Psoas muscle (tissue), 8 donors: ENCODE data around the gene LPAR3. TPM values are rescaled to one million over a fixed set of nuclear protein-coding genes. Genes with fewer than 3 reads are reported as not detected.

Experiments
- ATAC-seq, 4 donors: fragments of 200-7000 bp; cut with Tn5 transposase; one replicate each; pipeline ENCODE4 v1.9.1; 2020; ENCODE audit warnings: moderate library complexity in 3 of 4, mild to moderate bottlenecking in 2 of 4
- DNase-seq, 2 donors: peaks; one replicate each; pipeline ENCODE4 v3.0.0-alpha.2; 2020
- H3K27ac ChIP-seq: fragments of 200-600 bp; one replicate; pipeline ENCODE4 v1.8.0; 2022
- H3K27me3 ChIP-seq, 3 donors: fragments of 200-600 bp in 1 of 3; one replicate each; pipeline versions ENCODE4 v1.6.1 to v1.8.0; 2013 to 2022; ENCODE audit warnings: low read length in 2 of 3, mild to moderate bottlenecking in 2 of 3, moderate library complexity in 1 of 3; ENCODE audit not compliant: insufficient read depth in 3 of 3
- H3K36me3 ChIP-seq, 2 donors: fragments of 200-600 bp in 1 of 2; one replicate each; pipeline versions ENCODE4 v1.6.1 to v1.8.0; 2013 to 2022; ENCODE audit warnings: low read depth in 1 of 2, mild to moderate bottlenecking in 1 of 2, moderate library complexity in 1 of 2; ENCODE audit not compliant: insufficient read depth in 1 of 2
- H3K4me1 ChIP-seq: fragments of 200-600 bp; one replicate; pipeline ENCODE4 v1.8.0; 2022
- H3K4me3 ChIP-seq: fragments of 200-600 bp; one replicate; pipeline ENCODE4 v1.8.0; 2022; ENCODE audit warnings: mild to moderate bottlenecking
- H3K9me3 ChIP-seq: fragments of 200-600 bp; one replicate; pipeline ENCODE4 v1.8.0; 2022
- CTCF ChIP-seq: fragments of 200-600 bp; IDR thresholded peaks from one replicate; pipeline ENCODE4 v1.8.0; 2022; ENCODE audit warnings: antibody characterized with exemption
- WGBS, 3 donors: extraction: QIAGEN DNeasy Blood & Tissue Kit; methylation state at CpG; one replicate each; pipeline versions ENCODE4 v1.1.6 to v1.1.7; 2013; 5-methylcytosine and 5-hydroxymethylcytosine counted together
- intact Hi-C, 2 donors: fragments of 100-400 bp; cut with DNase I; formaldehyde crosslinking; loops; one replicate each; pipeline versions ENCODE4 v1.11.0 to v1.14.2; 2022
- polyA plus RNA-seq, 3 donors: library from polyadenylated mRNA; stranded (reverse); fragments of 200-250 nt; gene quantifications; one replicate each; pipeline ENCODE4 v1.2.3, GENCODE V29; 2013
- total RNA-seq, 4 donors: library from RNA; stranded (reverse); fragmentation: NEBNext Ultra II Directional in 2 of 4; extraction: Animal tissue kit (Norgen Biotek cat#: 25700) in 2 of 4; gene quantifications; one replicate each; pipeline versions ENCODE4 v1.2.1 to v1.2.4, GENCODE V29; 2021 to 2023
- donor health status: healthy with polysubstance abuse.
- donor health status: DM: no; HTN: no; CAD: no; lungs with moderate emphysema.
- donor health status: Bipolar disorder and iron deficiency.
- donor health status: healthy.
- donor health status: DM: yes; HTN: yes; CAD: no.
- donor health status: DM: no; HTN: no; CAD: no.
- donor health status: DM: no; HTN: no; CAD: no.
- donor health status: DM: yes; HTN: yes; CAD: no.

The LPAR3 gene
- total and polyA plus RNA-seq, 7 donors: 0.01 to 0.20 (median 0.03) TPM; not detected in 4

- Histone ChIP-seq H3K27ac (no peak overlapping the region), H3K4me3 (no peak overlapping the region), H3K27me3 (peaks cover 0 to 8% (median 1%) of the 10 kb centered on the region in 3 donors), H3K36me3 (no peaks in the 10 kb centered on the region), H3K4me1 (no peaks in the 10 kb centered on the region), H3K9me3 (no peaks in the 10 kb centered on the region)
- ATAC-seq (no peak), DNase-seq (no peak)
- intact Hi-C loops: loop anchor here (5.0 to 10.0 kb wide), 4 partner anchors 164 to 866 kb away; no protein-coding TSS in a partner anchor
- no peak for TF ChIP-seq CTCF
- WGBS, 3 donors: 87 to 93% (median 88%) methylated on average over 2 of the region's 2 CpGs
These were observed 122.5 kb downstream of the LPAR3 start for GRCh38 chr1:84770481-84770880.

DNA sequence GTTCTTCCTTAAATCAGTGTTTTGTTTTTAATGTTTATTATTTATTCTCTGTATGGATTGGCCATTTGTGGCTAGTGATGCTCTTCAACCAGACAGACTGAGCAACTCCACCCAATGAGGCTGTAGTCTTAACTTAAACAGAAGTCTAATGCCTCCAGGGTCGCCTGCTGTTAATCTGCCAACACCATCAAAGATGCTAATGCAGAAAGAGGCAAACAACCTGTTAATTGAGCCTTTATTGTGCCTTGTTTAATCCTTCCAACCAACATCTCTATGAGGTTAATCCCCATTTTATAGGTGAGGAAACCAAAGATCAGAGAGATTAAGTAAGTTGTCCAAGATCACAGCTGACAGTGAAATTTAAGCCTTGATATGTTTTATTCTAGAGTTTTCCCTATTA is 123.4 kb downstream of the LPAR3 start:
- 50 to 76% (median 64%) methylated on average over 1 of the region's 1 CpG for WGBS, 3 donors
- Histone ChIP-seq H3K36me3 (no peaks in the 10 kb centered on the region), H3K27ac (no peak overlapping the region), H3K27me3 (peaks cover 0 to 14% (median 1%) of the 10 kb centered on the region in 3 donors), H3K9me3 (no peaks in the 10 kb centered on the region), H3K4me3 (no peak overlapping the region), H3K4me1 (no peaks in the 10 kb centered on the region)
- ATAC-seq (no peak), DNase-seq (no peak)
- TF ChIP-seq CTCF: no peak
- intact Hi-C loops: loop anchor here (5.0 to 10.0 kb wide), 5 partner anchors 165 to 865 kb away; no protein-coding TSS in a partner anchor

DNA sequence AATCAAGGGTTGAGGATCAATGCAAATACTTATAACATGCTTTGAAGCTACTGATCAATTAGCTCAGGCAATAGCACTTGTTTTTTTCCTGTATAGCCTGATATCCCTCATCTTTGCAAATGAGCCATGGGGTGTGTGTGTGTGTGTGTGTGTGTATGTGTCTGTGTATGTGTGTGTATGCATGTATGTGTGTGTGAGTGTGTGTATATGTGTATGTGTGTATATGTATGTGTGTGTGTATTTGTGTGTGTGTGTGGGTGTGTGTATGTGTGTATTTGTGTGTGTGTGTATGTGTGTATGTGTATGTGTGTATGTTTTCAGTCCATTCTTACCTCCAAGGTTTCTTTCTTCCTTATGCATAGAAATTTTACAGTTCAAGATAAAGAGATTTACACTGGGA is 124.4 kb downstream of the LPAR3 start:
- Histone ChIP-seq H3K4me3 (no peak overlapping the region), H3K4me1 (no peaks in the 10 kb centered on the region), H3K27me3 (peaks cover 0 to 14% (median 1%) of the 10 kb centered on the region in 3 donors), H3K27ac (no peak overlapping the region), H3K36me3 (no peaks in the 10 kb centered on the region), H3K9me3 (no peaks in the 10 kb centered on the region)
- ATAC-seq (no peak), DNase-seq (no peak)
- TF ChIP-seq CTCF: no peak
- intact Hi-C loops: loop anchor here in 1 of 2 donors (10.0 kb wide), 1 partner anchor 644 kb away; no protein-coding TSS in a partner anchor

DNA sequence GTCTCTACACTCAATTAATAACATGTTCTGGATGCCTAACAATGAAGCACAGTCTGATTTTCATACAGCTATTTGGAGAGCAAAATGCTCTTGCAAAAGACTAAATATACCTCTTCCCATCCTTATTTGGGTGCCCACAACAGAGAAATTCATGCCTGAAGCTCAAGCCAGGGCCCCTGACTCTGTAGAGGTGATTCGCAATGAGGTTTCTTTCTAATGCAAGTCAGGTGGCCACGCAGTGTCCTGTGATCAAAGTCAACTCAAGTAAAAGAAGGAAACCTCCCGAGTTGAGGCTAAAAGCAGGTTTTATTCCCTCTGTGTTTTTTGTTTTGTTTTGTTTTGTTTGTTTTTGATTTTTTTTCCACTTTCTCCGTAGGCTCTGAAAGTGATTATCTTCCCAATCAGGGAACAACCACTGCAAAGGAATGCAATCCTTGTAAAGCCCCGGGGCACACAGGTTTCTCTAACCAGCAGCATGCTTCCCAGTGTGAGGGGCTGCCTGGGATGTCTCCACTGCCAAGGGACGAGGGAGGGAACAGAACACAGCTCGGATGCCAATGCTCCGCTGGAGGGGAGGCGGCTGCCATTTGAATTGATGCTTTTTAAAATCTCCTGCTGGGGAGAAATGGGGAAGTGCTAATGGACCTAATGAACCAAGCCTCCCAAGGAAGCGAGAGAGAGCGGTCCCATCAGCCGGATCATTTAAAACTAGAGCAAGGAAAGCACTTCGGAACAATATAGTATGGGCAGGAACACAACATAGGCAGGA is 128.9 kb downstream of the LPAR3 start:
- Histone ChIP-seq H3K27me3 (peaks cover 0 to 14% (median 1%) of the 10 kb centered on the region in 3 donors), H3K4me3 (no peak overlapping the region), H3K36me3 (no peaks in the 10 kb centered on the region), H3K27ac (no peak overlapping the region), H3K4me1 (no peaks in the 10 kb centered on the region), H3K9me3 (no peaks in the 10 kb centered on the region)
- DNase-seq: no peak
- WGBS, 3 donors: 39 to 46% (median 40%) methylated on average over 13 of the region's 13 CpGs
- intact Hi-C loops: loop anchor here in 1 of 2 donors (10.0 kb wide), 1 partner anchor 639 kb away; no protein-coding TSS in a partner anchor
- no peak for TF ChIP-seq CTCF
- ATAC-seq: no peak
